Endothelial cell of umbilical vein (primary cell): Measurements from ENCODE around the gene DLG5. TPM values are rescaled to one million over a fixed set of nuclear protein-coding genes. Genes with fewer than 3 reads are reported as not detected.

Experiments
- BruUV-seq: library from RNA; stranded (reverse); fragments of 400-500 nt; replicated peaks from 2 replicates; lab custom pipeline; 2021; lab: Mats Ljungman, UMichigan
- CTCF ChIA-PET: fragments of 300-600, 350-600 bp; sonication (Branson Sonifier 250); formaldehyde crosslinking; loops from one replicate; lab custom pipeline; 2021; ENCODE audit warnings: antibody characterized with exemption, inconsistent platforms; lab: Charles Lee
- POLR2A ChIA-PET: fragments of 300-600, 350-600 bp; sonication (Branson Sonifier 250); formaldehyde crosslinking; loops from one replicate; lab custom pipeline; 2021; ENCODE audit warnings: antibody characterized with exemption, inconsistent platforms; lab: Charles Lee
- DNase-seq: peaks from one replicate; pipeline ENCODE4 v3.0.0-alpha.2; 2011; ENCODE audit warnings: low read depth, low spot score
- FAIRE-seq: peaks from 2 replicates; lab custom pipeline; 2011; peaks lifted over from hg19 to GRCh38; lab: Jason Lieb, UNC
- H2AFZ ChIP-seq: 2 replicates; pipeline ENCODE4 v1.6.0; 2012; ENCODE audit warnings: low read depth, low read length, control low read depth, inconsistent platforms
- H3K27ac ChIP-seq: 2 replicates; pipeline ENCODE4 v1.5.1; 2011; ENCODE audit warnings: low read depth, mild to moderate bottlenecking, control low read depth, low read length, moderate library complexity; ENCODE audit not compliant: insufficient read depth
- H3K27me3 ChIP-seq, 2 experiments: 2 replicates each; pipeline versions ENCODE4 v1.6.0 to v1.6.1; 2011; ENCODE audit warnings: low read length in 2 of 2, mixed read lengths in 1 of 2; ENCODE audit not compliant: control insufficient read depth in 2 of 2, insufficient read depth in 2 of 2
- H3K36me3 ChIP-seq, 2 experiments: 2 replicates in 1 of 2; 3 replicates in 1 of 2; pipeline ENCODE4 v1.5.1; 2011; ENCODE audit warnings: low read length in 2 of 2, mild to moderate bottlenecking in 1 of 2, moderate library complexity in 1 of 2; ENCODE audit not compliant: control insufficient read depth in 2 of 2, insufficient read depth in 2 of 2; ENCODE audit errors: extremely low read depth in 1 of 2
- H3K4me1 ChIP-seq: 3 replicates; pipeline ENCODE4 v1.5.1; 2011; ENCODE audit warnings: mild to moderate bottlenecking, low read length; ENCODE audit not compliant: control insufficient read depth, insufficient read depth; ENCODE audit errors: extremely low read depth
- H3K4me2 ChIP-seq: 2 replicates; pipeline ENCODE4 v1.6.1; 2011; ENCODE audit warnings: low read length, control low read depth, mixed read lengths; ENCODE audit not compliant: insufficient read depth
- H3K4me3 ChIP-seq, 3 experiments: fragments of 200-600 bp in 1 of 3; sonication (generic), shearing (Covaris generic) in 1 of 3; replicated peaks in 1 of 3; 2 replicates each; pipeline ENCODE4 v1.5.1; 2011 to 2016; ENCODE audit warnings: control low read depth in 3 of 3, low read length in 3 of 3, mild to moderate bottlenecking in 2 of 3, inconsistent platforms in 1 of 3, low read depth in 1 of 3, moderate library complexity in 1 of 3; ENCODE audit not compliant: insufficient read depth in 1 of 3
- H3K79me2 ChIP-seq: 2 replicates; pipeline ENCODE4 v1.6.0; 2012; ENCODE audit warnings: low read length, inconsistent platforms; ENCODE audit not compliant: control insufficient read depth, insufficient read depth
- H3K9ac ChIP-seq: replicated peaks from 2 replicates; pipeline ENCODE3; 2011; ENCODE audit warnings: low read length, control low read depth; ENCODE audit not compliant: insufficient read depth; ENCODE audit errors: extremely low read depth
- H3K9me1 ChIP-seq: replicated peaks from 3 replicates; pipeline ENCODE4 v1.6.0; 2011; ENCODE audit warnings: mild to moderate bottlenecking, low read length; ENCODE audit not compliant: control insufficient read depth, insufficient read depth; ENCODE audit errors: extremely low read depth
- H3K9me3 ChIP-seq: replicated peaks from 2 replicates; pipeline ENCODE4 v1.5.1; 2012; ENCODE audit warnings: low read length, inconsistent platforms; ENCODE audit not compliant: control insufficient read depth, insufficient read depth
- H4K20me1 ChIP-seq: replicated peaks from 2 replicates; pipeline ENCODE3; 2011; ENCODE audit warnings: mild to moderate bottlenecking, low read length; ENCODE audit not compliant: control insufficient read depth, insufficient read depth; ENCODE audit errors: extremely low read depth
- EZH2 ChIP-seq: IDR thresholded peaks from 2 replicates; pipeline ENCODE4 v1.6.1; 2012; ENCODE audit warnings: borderline replicate concordance, low read depth, mild to moderate bottlenecking, moderate library complexity, low read length, inconsistent platforms; ENCODE audit not compliant: severe bottlenecking
- FOS ChIP-seq: IDR thresholded peaks from 2 replicates; pipeline ENCODE4 v1.6.1; 2011; ENCODE audit warnings: mild to moderate bottlenecking, low read length, moderate library complexity, borderline replicate concordance; ENCODE audit not compliant: insufficient read depth
- POLR2A ChIP-seq: IDR thresholded peaks from 2 replicates; pipeline ENCODE4 v1.6.1; 2012; ENCODE audit warnings: low read depth, mild to moderate bottlenecking, control low read depth, low read length
- POLR2AphosphoS5 ChIP-seq: IDR thresholded peaks from 2 replicates; pipeline ENCODE4 v1.6.1; 2012; ENCODE audit warnings: low read depth, mild to moderate bottlenecking, control low read depth, low read length, moderate library complexity; ENCODE audit not compliant: insufficient read depth
- dilution Hi-C: fragments of 300-500 bp; cut with MboI; formaldehyde crosslinking; loops from one replicate; pipeline ENCODE4 v1.15.0; 2019; ENCODE audit warnings: low sequenced_read_pairs; ENCODE audit not compliant: extremely low pct_ligation_motif_present
- intact Hi-C: fragments of 100-400 bp; cut with micrococcal nuclease; formaldehyde crosslinking; loops from one replicate; pipeline ENCODE4 v1.10.0; 2022
- polyA plus RNA-seq, 4 experiments: library from polyadenylated mRNA; depleted of rRNA in 3 of 4; stranded (reverse) in 3 of 4; unstranded in 1 of 4; fragments of >200 nt; gene quantifications; 2 replicates each; pipeline versions ENCODE4 v1.2.1 to v1.2.3, GENCODE V29; 2011 to 2012; ENCODE audit warnings: missing spikeins in 1 of 4
- total RNA-seq: library from RNA; stranded (reverse); gene quantifications from 2 replicates; pipeline ENCODE4 v1.2.3, GENCODE V29; 2021

DLG5 gene
- total and polyA plus RNA-seq, 2 donors (not counting 3 experiments of a cell fraction or from before 2014, with no cell fraction given): 12.3 to 24.9 TPM

- CTCF ChIA-PET: interaction anchor here (1.0 to 2.3 kb wide), 4 partner anchors 11 to 56 kb away, joined by 3 to 7 read pairs (median 5); no protein-coding TSS in a partner anchor
- no peaks in the 10 kb centered on the region for H3K9me1 ChIP-seq
- H3K4me1 ChIP-seq: peaks cover 14% of the 10 kb centered on the region
- peak overlapping the region; percentile 45 for H3K4me2 ChIP-seq
- dilution Hi-C loops (no loop called here), intact Hi-C loops (loop anchor here (2.0 to 5.0 kb wide), 3 partner anchors 49 to 100 kb away; partner anchors contain the start of gene POLR3A)
- DNase-seq (peak; percentile 13), FAIRE-seq (no peak)
- TF ChIP-seq POLR2AphosphoS5: no peak
- no peak for TF ChIP-seq POLR2A
- TF ChIP-seq EZH2: peak; percentile 62
- no peak for TF ChIP-seq FOS
- H3K4me3 ChIP-seq: peak overlapping the region in 2 of 3 experiments; percentile 40 to 53
- H2AFZ ChIP-seq: peak overlapping the region; percentile 66
- no peak overlapping the region for H3K27ac ChIP-seq
- H4K20me1 ChIP-seq: no peaks in the 10 kb centered on the region
- BruUV-seq: no TSS peak
- H3K9me3 ChIP-seq: no peaks in the 10 kb centered on the region
- H3K27me3 ChIP-seq: peaks cover 21 to 26% of the 10 kb centered on the region in 2 experiments
- H3K36me3 ChIP-seq: no peaks in the 10 kb centered on the region
- no peak overlapping the region for H3K9ac ChIP-seq
- peaks cover 25% of the 10 kb centered on the region for H3K79me2 ChIP-seq
- POLR2A ChIA-PET: no interaction called here
Measured at GRCh38 chr10:77927402-77928246, 1.1 kb upstream of the DLG5 start.
